ENCODE data around the gene EPPIN.

EPPIN gene

GRCh38 chr20:45515147-45515913 is 31.9 kb downstream of the EPPIN start, which contains the start of gene SPINT3:
Gene SPINT3 (minus strand): TSS chr20:45515622. CDS start chr20:45515608, 14 bp downstream.
- H3K4me3 ChIP-seq (ENCODE audit: low read depth, low read length) = no peak within 1 kb of the TSS
- POLR2A ChIA-PET = no interaction called here
- no peak for DNase-seq (ENCODE audit: low read depth, low spot score)
- CTCF ChIA-PET = interaction anchor here (2.3 kb wide), 1 partner anchor 256 kb away, joined by 7 read pairs; no protein-coding TSS in a partner anchor
- TF ChIP-seq CTCF (IDR thresholded peaks at IDR 0.05; ENCODE audit: insufficient read depth, low read length, missing control alignments) = no peak

GRCh38 chr20:45510242-45510862 is 36.8 kb downstream of the EPPIN start:
- ChIA-PET POLR2A (no interaction called here), CTCF (no interaction called here)
- no peak for DNase-seq (ENCODE audit: low read depth, low spot score)
- no peak for TF ChIP-seq CTCF (IDR thresholded peaks at IDR 0.05; ENCODE audit: insufficient read depth, low read length, missing control alignments)
- H3K4me3 ChIP-seq (ENCODE audit: low read depth, low read length) = no peak overlapping the region

- no peak for DNase-seq (ENCODE audit: low read depth, low spot score)
- no peak overlapping the region for H3K4me3 ChIP-seq (ENCODE audit: low read depth, low read length)
- TF ChIP-seq CTCF (IDR thresholded peaks at IDR 0.05; ENCODE audit: insufficient read depth, low read length, missing control alignments) = no peak
- ChIA-PET POLR2A (no interaction called here), CTCF (no interaction called here)
Observed at GRCh38 chr20:45509091-45509490, 38.1 kb downstream of the EPPIN start.

- no peak for DNase-seq (ENCODE audit: low read depth, low spot score)
- TF ChIP-seq CTCF (IDR thresholded peaks at IDR 0.05; ENCODE audit: insufficient read depth, low read length, missing control alignments) = no peak
- ChIA-PET CTCF (no interaction called here), POLR2A (no interaction called here)
- no peak overlapping the region for H3K4me3 ChIP-seq (ENCODE audit: low read depth, low read length)
Observed at GRCh38 chr20:45508068-45508886, 38.9 kb downstream of the EPPIN start.

GRCh38 chr20:45507011-45507820 is 40.0 kb downstream of the EPPIN start:
- DNase-seq (ENCODE audit: low read depth, low spot score) = no peak

More at GRCh38 chr20:45507011-45507820, 40.0 kb downstream of the EPPIN start:
- ChIA-PET CTCF (no interaction called here), POLR2A (no interaction called here)
- no peak for TF ChIP-seq CTCF (IDR thresholded peaks at IDR 0.05; ENCODE audit: insufficient read depth, low read length, missing control alignments)
- H3K4me3 ChIP-seq (ENCODE audit: low read depth, low read length) = no peak overlapping the region
